Spleen (tissue), 11 donors: ENCODE measurements around the gene PEX14. TPM values are rescaled to one million over a fixed set of nuclear protein-coding genes. Genes with fewer than 3 reads are reported as not detected.
A peak's percentile ranks its signal among the peaks of the same experiment; 100 is the strongest.

Experiments
- DNase-seq: peaks from one replicate; pipeline ENCODE4 v3.0.0-alpha.2; 2020
- H3K27ac ChIP-seq, 8 donors: fragments of 200-600 bp; sonication (generic) in 7 of 8; 1 replicate in 4 of 8; 2 replicates in 4 of 8; pipeline versions ENCODE4 v1.5.0 to v1.8.0; 2016 to 2021; ENCODE audit warnings: inconsistent platforms in 4 of 8, mild to moderate bottlenecking in 4 of 8, moderate library complexity in 1 of 8
- H3K27me3 ChIP-seq, 7 donors: fragments of 200-600 bp; sonication (generic) in 6 of 7; replicated peaks in 1 of 7; 1 replicate in 4 of 7; 2 replicates in 3 of 7; pipeline versions ENCODE4 v1.5.0 to v1.8.0; 2016 to 2021; ENCODE audit warnings: inconsistent platforms in 3 of 7, mild to moderate bottlenecking in 1 of 7
- H3K36me3 ChIP-seq, 6 donors: fragments of 200-600 bp; sonication (generic) in 5 of 6; 1 replicate in 4 of 6; 2 replicates in 2 of 6; pipeline versions ENCODE4 v1.5.0 to v1.8.0; 2016 to 2021; ENCODE audit warnings: inconsistent platforms in 2 of 6
- H3K4me1 ChIP-seq, 6 donors: fragments of 200-600 bp; sonication (generic) in 5 of 6; 1 replicate in 3 of 6; 2 replicates in 3 of 6; pipeline versions ENCODE4 v1.5.0 to v1.8.0; 2016 to 2021; ENCODE audit warnings: inconsistent platforms in 3 of 6
- H3K4me3 ChIP-seq, 8 donors: fragments of 200-600 bp; sonication (generic) in 7 of 8; 1 replicate in 4 of 8; 2 replicates in 4 of 8; pipeline versions ENCODE4 v1.5.0 to v1.8.0; 2016 to 2021; ENCODE audit warnings: inconsistent platforms in 4 of 8, mild to moderate bottlenecking in 4 of 8, moderate library complexity in 2 of 8
- H3K9me3 ChIP-seq, 8 donors: fragments of 200-600 bp; sonication (generic) in 7 of 8; 1 replicate in 4 of 8; 2 replicates in 4 of 8; pipeline versions ENCODE4 v1.5.0 to v1.8.0; 2016 to 2021; ENCODE audit warnings: inconsistent platforms in 4 of 8
- CTCF ChIP-seq, 11 experiments: fragments of 200-600 bp in 7 of 11; fragments of 450-650 bp in 4 of 11; sonication (generic) in 4 of 11; IDR thresholded peaks in 8 of 11; conservative IDR thresholded peaks in 3 of 11; 1 replicate in 7 of 11; 2 replicates in 4 of 11; pipeline versions ENCODE4 v1.4.0 to v1.8.0; 2016 to 2021; ENCODE audit warnings: antibody characterized with exemption in 11 of 11, inconsistent platforms in 4 of 11, mild to moderate bottlenecking in 1 of 11
- POLR2A ChIP-seq, 3 donors: fragments of 450-650 bp; IDR thresholded peaks; one replicate each; pipeline ENCODE4 v1.5.1; 2017; ENCODE audit warnings: antibody characterized with exemption in 3 of 3, mild to moderate bottlenecking in 1 of 3
- POLR2AphosphoS5 ChIP-seq, 3 donors: sonication (generic); formaldehyde crosslinking; IDR thresholded peaks; one replicate each; pipeline ENCODE4 v1.5.1; 2017; ENCODE audit warnings: antibody characterized with exemption in 3 of 3
- WGBS, 5 donors: extraction: QIAGEN DNeasy Blood & Tissue Kit in 3 of 5; methylation state at CpG; one replicate each; pipeline versions ENCODE4 v1.1.5 to v1.1.7; 2013 to 2018; 5-methylcytosine and 5-hydroxymethylcytosine counted together
- intact Hi-C: fragments of 100-400 bp; cut with DNase I; formaldehyde crosslinking; loops from one replicate; pipeline ENCODE4 v1.15.0; 2023; ENCODE audit warnings: low total_unique reads
- polyA plus RNA-seq, 3 donors: library from polyadenylated mRNA; stranded (reverse); fragments of 200-250 nt; gene quantifications; one replicate each; pipeline ENCODE4 v1.2.1, GENCODE V29; 2013
- total RNA-seq, 7 donors: library from RNA; depleted of rRNA in 3 of 7; stranded (reverse); fragments of >200 nt in 3 of 7; fragmentation: NEBNext Ultra II Directional in 4 of 7; extraction: Animal tissue kit (Norgen Biotek cat#: 25700) in 4 of 7; gene quantifications; one replicate each; pipeline versions ENCODE4 v1.1.0 to v1.2.1, GENCODE V29; 2016 to 2021
- donor health status: healthy with polysubstance abuse.
- donor health status: DM: no; HTN: no; CAD: no; lungs with moderate emphysema.
- donor health status: DM: no; HTN: no; CAD: no.
- donor health status: Bipolar disorder and iron deficiency.
- donor health status: healthy.
- donor health status: DM: no; HTN: no; CAD: no.
- donor health status: DM: yes; HTN: yes; CAD: no.

Gene PEX14
- total and polyA plus RNA-seq, 10 donors: 9.3 to 19.7 (median 12.1) TPM

GRCh38 chr1:10539411-10540043 lies 64.8 kb downstream of the PEX14 start:
- H3K27me3 ChIP-seq: no peaks in the 10 kb centered on the region
- no peak for DNase-seq
- H3K27ac ChIP-seq: no peak overlapping the region
- H3K9me3 ChIP-seq: no peaks in the 10 kb centered on the region
- no peak for TF ChIP-seq POLR2A (IDR thresholded peaks at IDR 0.05)
- TF ChIP-seq CTCF (IDR thresholded peaks at IDR 0.05 in 8 of 11, conservative IDR thresholded peaks at IDR 0.05 in 3 of 11): no peak
- no peak for TF ChIP-seq POLR2AphosphoS5 (IDR thresholded peaks at IDR 0.05)
- H3K36me3 ChIP-seq: peaks cover 0 to 64% (median 27%) of the 10 kb centered on the region in 6 donors
- no peak overlapping the region for H3K4me3 ChIP-seq
- whole genome bisulfite sequencing, 5 donors: 86 to 97% (median 92%) methylated on average over 4 of the region's 4 CpGs
- intact Hi-C loops: no loop called here
- peaks cover 0 to 14% (median 3%) of the 10 kb centered on the region in 6 donors for H3K4me1 ChIP-seq

- Histone ChIP-seq H3K27me3 (no peaks in the 10 kb centered on the region), H3K4me1 (peaks cover 0 to 14% (median 3%) of the 10 kb centered on the region in 6 donors), H3K36me3 (peaks cover 0 to 64% (median 27%) of the 10 kb centered on the region in 6 donors), H3K9me3 (no peaks in the 10 kb centered on the region), H3K4me3 (no peak overlapping the region), H3K27ac (no peak overlapping the region)
- 59 to 74% (median 71%) methylated on average over 9 of the region's 9 CpGs for WGBS, 5 donors
- intact Hi-C loops: no loop called here
- DNase-seq: no peak
- no peak for TF ChIP-seq POLR2A (IDR thresholded peaks at IDR 0.05)
- TF ChIP-seq POLR2AphosphoS5 (IDR thresholded peaks at IDR 0.05): no peak
- no peak for TF ChIP-seq CTCF (IDR thresholded peaks at IDR 0.05 in 8 of 11, conservative IDR thresholded peaks at IDR 0.05 in 3 of 11)
Observed at GRCh38 chr1:10540277-10541005, 65.7 kb downstream of the PEX14 start.

GRCh38 chr1:10541286-10541685 lies 66.5 kb downstream of the PEX14 start:
- peak in 1 of 3 donors; percentile 46 for TF ChIP-seq POLR2AphosphoS5 (IDR thresholded peaks at IDR 0.05)
- TF ChIP-seq CTCF (IDR thresholded peaks at IDR 0.05 in 8 of 11, conservative IDR thresholded peaks at IDR 0.05 in 3 of 11): no peak
- intact Hi-C loops: no loop called here
- H3K4me3 ChIP-seq: no peak overlapping the region
- no peak for DNase-seq
- no peaks in the 10 kb centered on the region for H3K9me3 ChIP-seq
- H3K27me3 ChIP-seq: no peaks in the 10 kb centered on the region
- H3K36me3 ChIP-seq: peaks cover 0 to 55% (median 21%) of the 10 kb centered on the region in 6 donors
- H3K27ac ChIP-seq: no peak overlapping the region
- WGBS, 5 donors: 83 to 90% (median 86%) methylated on average over 15 to 17 of the region's 17 CpGs
- H3K4me1 ChIP-seq: peaks cover 0 to 14% (median 3%) of the 10 kb centered on the region in 6 donors

GRCh38 chr1:10544239-10544638 lies 69.5 kb downstream of the PEX14 start:
- Histone ChIP-seq H3K27ac (no peak overlapping the region), H3K27me3 (no peaks in the 10 kb centered on the region), H3K4me1 (peaks cover 0 to 14% (median 3%) of the 10 kb centered on the region in 6 donors), H3K9me3 (no peaks in the 10 kb centered on the region), H3K36me3 (peaks cover 0 to 40% (median 9%) of the 10 kb centered on the region in 6 donors), H3K4me3 (no peak overlapping the region)
- intact Hi-C loops: no loop called here
- TF ChIP-seq POLR2A (IDR thresholded peaks at IDR 0.05) (no peak), CTCF (IDR thresholded peaks at IDR 0.05 in 8 of 11, conservative IDR thresholded peaks at IDR 0.05 in 3 of 11) (no peak), POLR2AphosphoS5 (IDR thresholded peaks at IDR 0.05) (no peak)
- 19 to 69% (median 40%) methylated on average over 2 of the region's 2 CpGs for WGBS, 5 donors
- DNase-seq: no peak
